Measurements from ENCODE around the gene RASL11B. TPM values are rescaled to one million over a fixed set of nuclear protein-coding genes. Genes with fewer than 3 reads are reported as not detected.

RASL11B gene
- total and polyA plus RNA-seq, 9 donors, result 15.3 to 166 (median 62.5) TPM

- H3K27me3 ChIP-seq, result no peaks in the 10 kb centered on the region
- intact Hi-C loops (cut with DNase I), result no loop called here
- TF ChIP-seq EP300 (IDR thresholded peaks at IDR 0.05), result no peak
- TF ChIP-seq, protein P1, sequence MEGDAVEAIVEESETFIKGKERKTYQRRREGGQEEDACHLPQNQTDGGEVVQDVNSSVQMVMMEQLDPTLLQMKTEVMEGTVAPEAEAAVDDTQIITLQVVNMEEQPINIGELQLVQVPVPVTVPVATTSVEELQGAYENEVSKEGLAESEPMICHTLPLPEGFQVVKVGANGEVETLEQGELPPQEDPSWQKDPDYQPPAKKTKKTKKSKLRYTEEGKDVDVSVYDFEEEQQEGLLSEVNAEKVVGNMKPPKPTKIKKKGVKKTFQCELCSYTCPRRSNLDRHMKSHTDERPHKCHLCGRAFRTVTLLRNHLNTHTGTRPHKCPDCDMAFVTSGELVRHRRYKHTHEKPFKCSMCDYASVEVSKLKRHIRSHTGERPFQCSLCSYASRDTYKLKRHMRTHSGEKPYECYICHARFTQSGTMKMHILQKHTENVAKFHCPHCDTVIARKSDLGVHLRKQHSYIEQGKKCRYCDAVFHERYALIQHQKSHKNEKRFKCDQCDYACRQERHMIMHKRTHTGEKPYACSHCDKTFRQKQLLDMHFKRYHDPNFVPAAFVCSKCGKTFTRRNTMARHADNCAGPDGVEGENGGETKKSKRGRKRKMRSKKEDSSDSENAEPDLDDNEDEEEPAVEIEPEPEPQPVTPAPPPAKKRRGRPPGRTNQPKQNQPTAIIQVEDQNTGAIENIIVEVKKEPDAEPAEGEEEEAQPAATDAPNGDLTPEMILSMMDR (IDR thresholded peaks at IDR 0.05), result no peak
- TF ChIP-seq POLR2A (IDR thresholded peaks at IDR 0.05), result no peak
- H3K36me3 ChIP-seq, result no peaks in the 10 kb centered on the region
- DNase-seq, result no peak
- WGBS, 3 donors, result 46 to 54% (median 52%) methylated on average over 3 of the region's 3 CpGs
- no peaks in the 10 kb centered on the region for H3K4me1 ChIP-seq (ENCODE audit: insufficient read depth)
- H3K27ac ChIP-seq, result no peak overlapping the region
- no peaks in the 10 kb centered on the region for H3K9me3 ChIP-seq
- no peak overlapping the region for H3K4me3 ChIP-seq
Measured at GRCh38 chr4:52852711-52853110, 9.4 kb upstream of the RASL11B start.

DNA sequence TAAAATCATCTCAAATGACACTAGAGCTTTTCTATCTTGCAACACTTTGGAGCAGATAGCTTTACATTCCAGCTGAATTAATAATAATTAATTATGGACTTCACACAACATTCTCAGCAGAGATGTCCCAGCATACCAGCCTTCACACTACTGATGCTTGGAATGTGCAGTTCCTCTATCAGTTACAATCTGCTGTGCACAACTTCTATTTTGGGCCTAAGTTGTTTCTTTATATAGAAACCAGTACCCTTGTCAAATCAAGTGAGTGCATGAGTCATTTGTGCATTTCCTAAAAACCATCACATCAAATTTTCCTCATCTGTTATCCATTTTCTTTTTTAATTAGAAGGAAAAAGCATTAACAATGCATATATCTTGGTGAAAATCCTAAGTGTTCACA is 8.8 kb upstream of the RASL11B start:
- no peak overlapping the region for H3K4me3 ChIP-seq
- no peaks in the 10 kb centered on the region for H3K27me3 ChIP-seq
- H3K27ac ChIP-seq, result no peak overlapping the region
- DNase-seq, result no peak
- TF ChIP-seq, protein P1 (IDR thresholded peaks at IDR 0.05), result no peak
- TF ChIP-seq EP300 (IDR thresholded peaks at IDR 0.05) (no peak), POLR2A (IDR thresholded peaks at IDR 0.05) (no peak)
- intact Hi-C loops (cut with DNase I), result no loop called here
- H3K36me3 ChIP-seq, result no peaks in the 10 kb centered on the region
- H3K9me3 ChIP-seq, result no peaks in the 10 kb centered on the region
- H3K4me1 ChIP-seq (ENCODE audit: insufficient read depth), result no peaks in the 10 kb centered on the region

GRCh38 chr4:52856801-52857200 is 5.3 kb upstream of the RASL11B start:
- peaks cover 2% of the 10 kb centered on the region for H3K4me1 ChIP-seq (ENCODE audit: insufficient read depth)
- H3K36me3 ChIP-seq, result no peaks in the 10 kb centered on the region
- no peak overlapping the region for H3K4me3 ChIP-seq
- 98 to 100% (median 100%) methylated on average over 1 of the region's 1 CpG for WGBS, 3 donors
- intact Hi-C loops (cut with DNase I), result no loop called here
- H3K9me3 ChIP-seq, result no peaks in the 10 kb centered on the region
- DNase-seq, result no peak
- TF ChIP-seq EP300 (IDR thresholded peaks at IDR 0.05), result no peak
- TF ChIP-seq POLR2A (IDR thresholded peaks at IDR 0.05), result no peak
- TF ChIP-seq, protein P1 (IDR thresholded peaks at IDR 0.05), result no peak
- no peak overlapping the region for H3K27ac ChIP-seq
- no peaks in the 10 kb centered on the region for H3K27me3 ChIP-seq

- 91 to 96% (median 94%) methylated on average over 2 of the region's 2 CpGs for WGBS, 3 donors
- Histone ChIP-seq H3K36me3 (no peaks in the 10 kb centered on the region), H3K4me3 (no peak overlapping the region), H3K4me1 (ENCODE audit: insufficient read depth) (peaks cover 6% of the 10 kb centered on the region), H3K27ac (no peak overlapping the region), H3K27me3 (no peaks in the 10 kb centered on the region), H3K9me3 (no peaks in the 10 kb centered on the region)
- no peak for DNase-seq
- intact Hi-C loops (cut with DNase I), result loop anchor here in 3 of 4 donors (5.0 to 10.0 kb wide), 5 partner anchors 94 to 296 kb away; partner anchors contain the start of gene USP46 (in 1 of the 3)
- no peak for TF ChIP-seq EP300 (IDR thresholded peaks at IDR 0.05)
- no peak for TF ChIP-seq POLR2A (IDR thresholded peaks at IDR 0.05)
- TF ChIP-seq, protein P1 (IDR thresholded peaks at IDR 0.05), result no peak
Measured at GRCh38 chr4:52860361-52860760, 1.8 kb upstream of the RASL11B start.
